ENCODE data around the gene CCDC12.
A peak's percentile ranks its signal among the peaks of the same experiment; 100 is the strongest.

CCDC12 gene

DNA sequence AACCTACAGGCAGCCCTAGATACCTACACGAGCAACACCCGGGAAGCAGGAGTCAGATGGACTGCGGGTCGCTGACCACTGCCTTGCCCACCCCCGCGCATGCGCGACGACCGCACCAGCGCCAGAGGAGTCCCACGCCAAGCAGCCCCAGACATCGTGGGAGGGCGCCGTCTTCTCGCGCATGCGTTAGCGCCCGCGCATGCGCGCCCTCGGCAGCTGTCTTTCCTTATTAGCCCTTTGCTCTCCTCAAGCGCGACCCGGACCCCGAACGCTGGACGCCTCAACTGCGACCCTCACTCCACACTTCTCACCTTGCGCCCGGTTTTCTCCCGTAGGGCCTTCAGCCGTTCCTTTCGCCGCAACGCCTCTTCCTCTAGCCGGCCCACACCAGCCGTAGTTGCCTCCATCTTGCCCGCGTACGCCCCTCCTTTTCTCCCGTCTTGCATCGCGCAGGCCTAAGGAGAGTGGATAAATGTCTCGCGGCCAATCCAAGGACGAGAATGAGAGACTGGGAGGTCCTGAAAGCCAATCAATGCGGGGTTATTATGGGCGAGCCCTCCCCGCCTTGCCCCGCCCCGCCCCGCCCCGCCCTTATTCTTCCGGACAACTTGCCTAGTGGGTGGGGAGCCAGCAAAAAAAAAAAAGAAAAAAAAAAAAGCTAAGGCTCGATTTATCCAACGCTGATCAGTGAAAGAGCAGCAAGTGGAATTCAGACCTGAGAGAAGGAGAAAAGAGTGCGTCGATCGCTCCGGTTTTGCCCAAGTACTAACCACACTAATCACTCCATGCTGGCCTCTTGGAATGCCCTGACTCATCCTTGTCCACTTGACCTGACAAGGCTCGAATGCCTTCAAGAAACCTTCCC, at the start of gene CCDC12:
CCDC12 (minus strand) TSS at position 420 of the 865 bp plus-strand sequence; CDS start at position 407, 13 bp downstream.
- DNase-seq: peak; percentile 98

DNA sequence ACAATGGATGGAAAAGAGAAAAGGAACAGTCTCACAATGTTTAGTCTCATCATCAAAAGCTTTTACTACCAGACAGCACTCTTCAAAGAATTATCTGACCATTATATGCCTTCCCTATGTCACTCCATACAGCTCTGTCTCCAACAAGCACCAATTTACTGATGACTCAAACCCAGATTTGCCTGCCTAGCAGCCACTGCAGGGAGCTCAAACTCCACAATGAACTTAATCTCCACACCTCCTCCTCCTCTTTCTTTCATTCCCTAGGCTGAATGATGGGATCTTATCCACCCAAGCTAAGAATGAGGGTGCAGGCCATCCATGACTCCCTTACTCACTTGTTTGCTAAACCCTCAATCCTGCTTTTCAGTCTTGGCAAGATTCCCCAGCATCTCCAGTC, 48.4 kb upstream of the CCDC12 start:
- peak; percentile 28 for DNase-seq

GRCh38 chr3:47022641-47023071, 46.1 kb upstream of the CCDC12 start:
- DNase-seq: no peak

DNA sequence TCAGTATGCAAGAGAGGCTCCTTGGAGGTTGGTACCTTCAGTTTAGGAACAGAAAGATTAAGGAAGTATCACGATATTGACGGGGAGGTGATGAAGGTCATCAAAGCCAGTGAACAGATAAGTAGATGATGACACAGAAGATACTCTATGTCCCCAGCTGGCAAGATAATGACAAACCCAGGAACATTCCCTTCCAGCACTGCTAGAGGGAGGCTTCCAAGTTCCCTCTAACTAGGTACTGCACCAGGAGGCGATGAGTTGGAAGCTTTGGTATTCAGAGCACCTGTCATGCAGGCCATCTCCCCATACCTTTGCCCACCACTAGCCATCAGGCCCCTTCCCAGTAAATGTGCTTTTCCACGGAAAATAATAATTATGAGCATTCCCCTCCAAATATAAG, 43.8 kb upstream of the CCDC12 start:
- DNase-seq: no peak

DNA sequence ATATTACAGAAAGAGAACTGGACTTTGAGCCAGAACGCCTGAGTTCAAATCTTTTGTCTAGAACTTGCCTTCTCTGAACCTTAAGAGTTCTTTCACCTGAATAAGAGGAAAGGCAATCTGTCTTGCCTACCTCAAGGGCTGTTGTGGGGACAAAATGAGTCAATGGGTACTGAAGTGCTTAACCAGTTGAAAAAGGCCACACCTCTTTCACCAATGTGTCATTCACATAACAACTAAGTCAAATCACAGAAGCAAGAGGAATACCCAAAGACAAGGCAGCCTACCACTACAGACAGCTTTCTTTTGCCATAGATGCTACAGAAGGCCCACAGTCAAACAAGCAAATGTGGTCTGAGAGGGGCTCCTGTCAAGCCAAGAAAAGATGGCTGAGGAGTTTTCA, 42.7 kb upstream of the CCDC12 start:
- DNase-seq: peak; percentile 90

- DNase-seq: no peak
These were observed 41.7 kb upstream of the CCDC12 start for GRCh38 chr3:47018269-47018611.

DNA sequence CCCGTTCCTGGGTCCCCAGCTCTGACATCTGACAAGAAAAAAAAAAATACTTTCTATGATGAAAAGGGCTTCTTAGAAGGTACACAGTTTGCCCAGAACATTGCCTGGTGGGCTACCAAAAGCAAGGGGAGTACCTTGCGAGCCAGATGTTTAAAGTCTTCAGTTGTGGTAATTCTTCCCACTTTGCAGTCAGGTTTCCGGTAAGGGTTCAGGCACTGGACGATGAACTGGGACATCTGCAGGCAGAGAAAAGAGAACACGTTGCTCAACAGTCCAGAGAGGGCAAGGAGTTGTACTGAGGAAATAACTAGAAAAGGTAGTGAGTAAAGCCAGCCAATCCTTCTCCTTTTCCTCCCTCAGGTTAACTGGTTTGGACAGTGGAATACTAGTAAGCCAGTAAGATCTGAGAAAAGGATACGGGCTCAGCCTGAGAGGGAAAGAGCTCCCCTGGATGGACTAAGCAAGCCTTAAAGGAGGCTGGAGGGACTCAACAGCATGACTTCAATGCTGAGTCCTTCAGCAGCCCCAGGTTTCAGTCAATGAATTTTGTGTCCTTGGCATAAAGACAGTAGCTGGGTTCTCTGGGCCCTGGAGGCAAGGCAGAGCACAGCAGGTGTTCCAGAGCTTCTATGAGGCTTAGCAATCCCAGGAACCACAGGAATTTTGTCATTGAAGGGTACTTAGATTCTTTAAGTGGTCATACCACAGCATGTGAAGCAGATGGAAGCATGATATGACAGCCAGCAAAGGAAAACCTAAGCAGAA, 41.1 kb upstream of the CCDC12 start:
- DNase-seq: no peak

DNA sequence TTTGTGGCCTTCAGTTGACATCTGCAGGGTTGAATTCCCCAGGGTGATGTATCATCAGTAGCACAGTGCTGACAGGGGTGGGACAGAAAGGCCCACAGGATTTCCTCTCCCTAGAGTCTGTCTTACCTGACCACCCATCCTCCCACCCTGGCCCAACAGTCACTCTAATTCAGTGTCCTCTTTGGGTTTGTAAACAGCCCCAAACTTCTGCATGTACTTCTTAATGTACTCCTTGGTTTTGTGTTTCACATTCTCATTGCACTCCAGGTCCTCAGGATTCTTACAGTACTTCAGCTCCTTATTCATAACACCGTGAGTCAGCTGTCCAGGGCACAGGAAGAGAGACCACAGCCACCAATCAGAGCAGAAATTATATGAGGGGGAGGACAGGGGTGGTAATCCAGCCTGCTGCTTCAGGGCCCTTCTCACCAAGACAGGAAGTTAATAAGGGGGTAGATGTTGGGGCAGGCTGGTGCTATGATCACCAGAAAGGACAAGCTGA, 40.4 kb upstream of the CCDC12 start:
- peak; percentile 66 for DNase-seq

DNA sequence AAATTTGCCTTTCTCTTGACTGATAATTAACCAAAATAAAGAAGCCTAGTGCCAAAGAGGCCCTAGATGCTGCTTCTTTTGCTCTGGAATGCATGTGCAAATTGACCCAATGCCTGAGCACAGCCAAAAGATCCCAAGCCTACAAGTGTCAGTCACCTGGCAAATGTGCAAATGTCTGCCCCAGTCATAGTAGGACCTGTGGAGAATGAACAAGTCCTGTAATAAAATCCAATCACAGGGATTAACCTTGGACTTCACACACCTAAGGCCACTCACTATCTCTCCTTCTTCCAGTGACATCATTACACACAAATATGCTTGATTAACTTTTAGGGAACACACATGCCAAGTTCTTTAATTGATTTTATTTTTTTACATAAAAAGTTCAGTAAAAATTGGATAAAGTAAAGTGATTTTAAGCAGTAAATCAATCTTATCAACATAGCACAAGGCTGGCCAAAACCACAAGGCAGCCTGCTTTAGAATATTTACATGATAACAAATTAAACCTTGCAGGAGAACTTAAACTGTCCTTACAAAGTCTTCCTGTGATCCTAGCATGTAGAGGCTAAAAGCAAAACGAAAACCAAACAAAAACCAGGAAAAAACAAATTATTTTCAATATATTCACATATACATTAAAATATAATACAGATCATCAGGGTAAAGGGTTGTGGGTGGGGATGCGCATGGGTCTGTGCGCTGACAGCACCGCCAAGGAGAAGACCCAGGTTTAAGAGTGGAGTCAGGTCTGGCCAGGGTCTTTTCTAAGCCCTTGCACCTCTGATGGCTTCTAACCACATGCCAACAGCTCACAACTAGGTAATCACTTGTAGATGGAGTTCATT, 39.8 kb upstream of the CCDC12 start:
- no peak for DNase-seq

DNA sequence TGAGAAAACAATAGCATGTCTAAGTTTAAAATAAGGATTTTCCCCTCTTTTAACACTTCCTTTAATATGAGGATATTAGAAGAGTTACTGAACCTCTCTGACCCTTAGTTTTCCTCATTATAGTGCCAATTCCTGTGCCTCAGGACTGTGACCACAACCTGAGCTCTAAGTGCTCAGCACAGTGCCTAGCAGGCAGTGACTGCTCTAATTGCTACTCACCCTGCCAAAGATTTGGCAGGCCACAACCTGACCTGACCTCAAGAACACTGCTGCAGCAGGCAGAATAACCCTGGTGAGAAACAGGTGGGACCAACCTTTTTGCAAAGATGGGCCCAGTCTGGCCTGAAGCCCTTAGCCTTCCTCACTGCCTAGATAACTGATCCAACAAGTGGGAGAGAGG, 38.6 kb upstream of the CCDC12 start:
- DNase-seq: no peak

DNA sequence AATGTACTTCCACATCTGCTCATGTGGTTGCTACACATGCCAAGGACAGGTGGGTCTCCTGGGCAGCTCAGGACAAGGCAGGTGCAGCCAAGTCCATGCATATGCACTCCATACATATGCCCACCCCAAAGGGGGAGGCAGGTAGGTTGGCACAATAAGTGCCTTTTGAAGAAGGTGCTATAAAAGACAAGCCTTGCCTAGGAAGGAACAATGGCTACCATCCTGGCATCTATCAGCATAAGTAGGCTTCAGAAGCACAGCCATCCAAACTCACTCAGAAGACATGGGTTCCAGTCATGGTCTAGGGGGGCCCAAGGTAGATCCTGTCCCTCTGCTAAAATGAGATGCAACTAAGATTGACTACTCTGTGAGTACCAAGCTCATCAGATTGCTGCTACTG, 37.5 kb upstream of the CCDC12 start:
- no peak for DNase-seq

- DNase-seq: no peak
These were observed 36.7 kb upstream of the CCDC12 start for GRCh38 chr3:47013231-47013630.

GRCh38 chr3:47012342-47013230, 36.0 kb upstream of the CCDC12 start:
- DNase-seq: no peak

- DNase-seq: no peak
These were observed 34.8 kb upstream of the CCDC12 start for GRCh38 chr3:47011371-47011770.

- DNase-seq: no peak
These were observed 34.4 kb upstream of the CCDC12 start for GRCh38 chr3:47010910-47011309.

DNA sequence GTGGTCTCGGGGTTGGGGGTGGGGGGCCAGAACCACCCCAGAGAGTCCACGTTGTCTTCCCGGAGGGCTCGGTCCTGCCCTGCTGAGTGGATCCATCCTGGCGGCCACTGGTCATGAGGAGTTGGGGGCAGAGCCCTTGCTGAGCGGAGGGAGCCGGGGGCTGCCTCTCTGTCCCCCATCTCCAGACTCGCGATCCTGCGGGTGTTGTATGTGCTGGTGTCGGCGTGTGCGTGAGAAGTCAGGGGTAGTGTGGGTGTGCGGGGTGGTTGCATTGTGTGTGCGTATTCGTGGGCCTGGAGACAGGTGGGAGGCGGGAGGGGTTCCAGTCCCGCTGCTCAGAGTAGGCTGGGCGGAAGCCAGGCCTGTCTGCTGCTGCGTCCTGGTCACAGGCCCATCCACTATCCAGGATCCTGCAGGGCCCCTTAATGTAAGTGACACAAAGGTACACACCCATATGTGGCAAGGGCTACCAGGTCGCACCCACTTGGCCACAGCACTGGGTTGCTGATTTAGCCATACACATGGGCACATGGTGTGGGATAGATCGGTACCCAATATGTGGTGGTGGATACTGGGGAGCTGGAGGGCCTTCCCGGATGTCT, 33.7 kb upstream of the CCDC12 start:
- DNase-seq: no peak

DNA sequence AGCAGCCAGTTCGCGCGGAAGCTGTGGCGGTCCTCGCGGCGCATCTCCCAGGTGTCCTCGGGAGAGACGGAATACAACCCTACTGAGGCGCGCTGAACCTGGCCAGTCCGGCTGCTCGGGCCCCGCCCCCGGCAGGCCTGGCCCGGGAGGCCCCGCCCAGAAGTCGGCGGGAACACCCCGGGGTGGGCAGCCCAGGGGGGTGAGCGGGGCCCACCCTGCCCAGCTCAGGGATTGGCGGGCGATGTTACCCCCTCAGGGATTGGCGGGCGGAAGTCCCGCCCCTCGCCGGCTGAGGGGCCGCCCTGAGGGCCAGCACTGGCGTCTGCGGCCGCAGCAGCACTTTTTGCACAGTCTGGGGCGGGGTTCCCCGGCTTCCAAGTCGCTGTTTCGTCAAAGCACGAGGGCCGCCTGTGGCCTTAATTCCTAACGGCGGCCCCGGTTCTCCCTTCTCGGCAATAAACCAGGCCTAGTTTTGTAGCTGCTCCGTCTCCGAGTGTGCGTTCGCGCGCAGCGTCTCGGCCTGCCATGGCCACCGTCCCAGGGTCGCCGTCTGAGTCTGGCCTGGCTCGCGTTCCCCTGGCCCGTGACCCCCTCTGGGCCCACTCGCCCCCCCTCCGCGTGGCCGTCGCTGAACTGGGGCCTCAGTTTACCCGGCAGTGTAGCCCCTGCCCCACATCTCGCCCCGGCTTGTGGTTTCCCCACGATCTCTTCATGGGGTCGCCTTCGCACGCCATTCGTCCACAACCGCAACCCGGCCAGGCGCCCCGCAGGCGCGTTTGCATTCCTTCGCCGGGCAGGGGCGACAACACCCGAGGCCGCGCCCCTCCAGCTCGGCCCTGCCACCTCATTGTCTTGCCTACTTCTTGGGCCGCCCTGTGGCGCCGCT, 32.9 kb upstream of the CCDC12 start:
- DNase-seq: peak; percentile 76

GRCh38 chr3:47008851-47009224, 32.3 kb upstream of the CCDC12 start:
- no peak for DNase-seq

DNA sequence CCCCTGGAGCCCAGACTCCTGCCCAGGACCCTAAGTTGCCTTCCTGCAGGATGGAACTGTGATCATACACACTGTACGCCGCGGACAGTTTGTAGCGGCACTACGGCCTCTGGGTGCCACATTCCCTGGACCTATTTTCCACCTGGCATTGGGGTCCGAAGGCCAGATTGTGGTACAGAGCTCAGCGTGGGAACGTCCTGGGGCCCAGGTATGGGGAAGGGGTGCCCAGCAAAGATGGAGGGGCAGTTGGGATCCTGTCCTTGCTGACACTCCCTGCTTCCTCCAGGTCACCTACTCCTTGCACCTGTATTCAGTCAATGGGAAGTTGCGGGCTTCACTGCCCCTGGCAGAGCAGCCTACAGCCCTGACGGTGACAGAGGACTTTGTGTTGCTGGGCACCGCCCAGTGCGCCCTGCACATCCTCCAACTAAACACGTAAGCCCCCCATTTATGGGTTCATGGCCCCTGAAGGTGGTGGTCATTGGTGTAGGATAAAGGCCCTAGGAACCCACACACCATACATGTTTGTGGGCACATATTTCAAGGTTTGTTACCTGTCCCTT, 31.8 kb upstream of the CCDC12 start:
- no peak for DNase-seq
